HEK293T (cell line): ENCODE results near the gene BARX2.

ENCODE experiments used
- ELF4 ChIP-seq: fragments of 450-650 bp; IDR thresholded peaks from 2 replicates; pipeline ENCODE4 v1.6.1; 2017; ENCODE audit warnings: antibody characterized with exemption
- FOXA1 ChIP-seq: fragments of 450-650 bp; IDR thresholded peaks from 2 replicates; pipeline ENCODE4 v1.6.1; 2016; ENCODE audit warnings: mild to moderate bottlenecking
- FOXK2 ChIP-seq: fragments of 450-650 bp; IDR thresholded peaks from 2 replicates; pipeline ENCODE4 v1.6.1; 2016; ENCODE audit warnings: mild to moderate bottlenecking
- PKNOX1 ChIP-seq: fragments of 450-650 bp; IDR thresholded peaks from 2 replicates; pipeline ENCODE4 v1.6.1; 2016
- TARDBP ChIP-seq: fragments of 450-650 bp; IDR thresholded peaks from 2 replicates; pipeline ENCODE4 v1.6.1; 2016

- TF ChIP-seq TARDBP: no peak
- no peak for TF ChIP-seq FOXK2
- no peak for TF ChIP-seq FOXA1
- TF ChIP-seq ELF4: no peak
- no peak for TF ChIP-seq PKNOX1
These were observed 21.0 kb upstream of the BARX2 start for GRCh38 chr11:129354691-129355090.
